Panc1 (cell line): ENCODE measurements around the gene C13orf42.

ENCODE experiments used
- CTCF ChIP-seq: fragments of 450-650 bp; IDR thresholded peaks from 2 replicates; pipeline ENCODE4 v1.5.1; 2017; ENCODE audit warnings: mild to moderate bottlenecking
- POLR2AphosphoS5 ChIP-seq: IDR thresholded peaks from 2 replicates; pipeline ENCODE4 v1.6.1; 2012; ENCODE audit warnings: mild to moderate bottlenecking, low read depth, low read length, moderate library complexity
- SIN3A ChIP-seq: IDR thresholded peaks from 2 replicates; pipeline ENCODE4 v1.6.1; 2012; ENCODE audit warnings: low read depth, mild to moderate bottlenecking, low read length, moderate library complexity, borderline replicate concordance; ENCODE audit not compliant: insufficient read depth
- TF ChIP-seq, protein P1 (sequence below), 2 experiments: IDR thresholded peaks; 2 replicates each; pipeline ENCODE4 v1.6.1; 2011 to 2012; ENCODE audit warnings: low read depth in 2 of 2, control low read depth in 1 of 2, low read length in 1 of 2, mild to moderate bottlenecking in 1 of 2, moderate library complexity in 1 of 2; ENCODE audit not compliant: insufficient read depth in 1 of 2

GRCh38 chr13:51052581-51052980, 58.5 kb downstream of the C13orf42 start:
- TF ChIP-seq CTCF (no peak), SIN3A (no peak), POLR2AphosphoS5 (no peak)
- TF ChIP-seq, protein P1, sequence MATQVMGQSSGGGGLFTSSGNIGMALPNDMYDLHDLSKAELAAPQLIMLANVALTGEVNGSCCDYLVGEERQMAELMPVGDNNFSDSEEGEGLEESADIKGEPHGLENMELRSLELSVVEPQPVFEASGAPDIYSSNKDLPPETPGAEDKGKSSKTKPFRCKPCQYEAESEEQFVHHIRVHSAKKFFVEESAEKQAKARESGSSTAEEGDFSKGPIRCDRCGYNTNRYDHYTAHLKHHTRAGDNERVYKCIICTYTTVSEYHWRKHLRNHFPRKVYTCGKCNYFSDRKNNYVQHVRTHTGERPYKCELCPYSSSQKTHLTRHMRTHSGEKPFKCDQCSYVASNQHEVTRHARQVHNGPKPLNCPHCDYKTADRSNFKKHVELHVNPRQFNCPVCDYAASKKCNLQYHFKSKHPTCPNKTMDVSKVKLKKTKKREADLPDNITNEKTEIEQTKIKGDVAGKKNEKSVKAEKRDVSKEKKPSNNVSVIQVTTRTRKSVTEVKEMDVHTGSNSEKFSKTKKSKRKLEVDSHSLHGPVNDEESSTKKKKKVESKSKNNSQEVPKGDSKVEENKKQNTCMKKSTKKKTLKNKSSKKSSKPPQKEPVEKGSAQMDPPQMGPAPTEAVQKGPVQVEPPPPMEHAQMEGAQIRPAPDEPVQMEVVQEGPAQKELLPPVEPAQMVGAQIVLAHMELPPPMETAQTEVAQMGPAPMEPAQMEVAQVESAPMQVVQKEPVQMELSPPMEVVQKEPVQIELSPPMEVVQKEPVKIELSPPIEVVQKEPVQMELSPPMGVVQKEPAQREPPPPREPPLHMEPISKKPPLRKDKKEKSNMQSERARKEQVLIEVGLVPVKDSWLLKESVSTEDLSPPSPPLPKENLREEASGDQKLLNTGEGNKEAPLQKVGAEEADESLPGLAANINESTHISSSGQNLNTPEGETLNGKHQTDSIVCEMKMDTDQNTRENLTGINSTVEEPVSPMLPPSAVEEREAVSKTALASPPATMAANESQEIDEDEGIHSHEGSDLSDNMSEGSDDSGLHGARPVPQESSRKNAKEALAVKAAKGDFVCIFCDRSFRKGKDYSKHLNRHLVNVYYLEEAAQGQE (IDR thresholded peaks at IDR 0.05; ENCODE audit: insufficient read depth in 1 of 2, low read depth in 2 of 2, low read length in 1 of 2) = no peak
